Endothelial cell of umbilical vein (primary cell): ENCODE data around the gene DIPK1C. TPM values are rescaled to one million over a fixed set of nuclear protein-coding genes. Genes with fewer than 3 reads are reported as not detected.

ENCODE experiments used
- BruUV-seq: library from RNA; stranded (reverse); fragments of 400-500 nt; replicated peaks from 2 replicates; lab custom pipeline; 2021; lab: Mats Ljungman, UMichigan
- CTCF ChIA-PET: fragments of 300-600, 350-600 bp; sonication (Branson Sonifier 250); formaldehyde crosslinking; loops from one replicate; lab custom pipeline; 2021; ENCODE audit warnings: antibody characterized with exemption, inconsistent platforms; lab: Charles Lee
- POLR2A ChIA-PET: fragments of 300-600, 350-600 bp; sonication (Branson Sonifier 250); formaldehyde crosslinking; loops from one replicate; lab custom pipeline; 2021; ENCODE audit warnings: antibody characterized with exemption, inconsistent platforms; lab: Charles Lee
- DNase-seq: peaks from one replicate; pipeline ENCODE4 v3.0.0-alpha.2; 2011; ENCODE audit warnings: low read depth, low spot score
- FAIRE-seq: peaks from 2 replicates; lab custom pipeline; 2011; peaks lifted over from hg19 to GRCh38; lab: Jason Lieb, UNC
- H2AFZ ChIP-seq: 2 replicates; pipeline ENCODE4 v1.6.0; 2012; ENCODE audit warnings: low read depth, low read length, control low read depth, inconsistent platforms
- H3K27ac ChIP-seq: 2 replicates; pipeline ENCODE4 v1.5.1; 2011; ENCODE audit warnings: low read depth, mild to moderate bottlenecking, control low read depth, low read length, moderate library complexity; ENCODE audit not compliant: insufficient read depth
- H3K27me3 ChIP-seq, 2 experiments: 2 replicates each; pipeline versions ENCODE4 v1.6.0 to v1.6.1; 2011; ENCODE audit warnings: low read length in 2 of 2, mixed read lengths in 1 of 2; ENCODE audit not compliant: control insufficient read depth in 2 of 2, insufficient read depth in 2 of 2
- H3K36me3 ChIP-seq, 2 experiments: 2 replicates in 1 of 2; 3 replicates in 1 of 2; pipeline ENCODE4 v1.5.1; 2011; ENCODE audit warnings: low read length in 2 of 2, mild to moderate bottlenecking in 1 of 2, moderate library complexity in 1 of 2; ENCODE audit not compliant: control insufficient read depth in 2 of 2, insufficient read depth in 2 of 2; ENCODE audit errors: extremely low read depth in 1 of 2
- H3K4me1 ChIP-seq: 3 replicates; pipeline ENCODE4 v1.5.1; 2011; ENCODE audit warnings: mild to moderate bottlenecking, low read length; ENCODE audit not compliant: control insufficient read depth, insufficient read depth; ENCODE audit errors: extremely low read depth
- H3K4me2 ChIP-seq: 2 replicates; pipeline ENCODE4 v1.6.1; 2011; ENCODE audit warnings: low read length, control low read depth, mixed read lengths; ENCODE audit not compliant: insufficient read depth
- H3K4me3 ChIP-seq, 3 experiments: fragments of 200-600 bp in 1 of 3; sonication (generic), shearing (Covaris generic) in 1 of 3; replicated peaks in 1 of 3; 2 replicates each; pipeline ENCODE4 v1.5.1; 2011 to 2016; ENCODE audit warnings: control low read depth in 3 of 3, low read length in 3 of 3, mild to moderate bottlenecking in 2 of 3, inconsistent platforms in 1 of 3, low read depth in 1 of 3, moderate library complexity in 1 of 3; ENCODE audit not compliant: insufficient read depth in 1 of 3
- H3K79me2 ChIP-seq: 2 replicates; pipeline ENCODE4 v1.6.0; 2012; ENCODE audit warnings: low read length, inconsistent platforms; ENCODE audit not compliant: control insufficient read depth, insufficient read depth
- H3K9ac ChIP-seq: replicated peaks from 2 replicates; pipeline ENCODE3; 2011; ENCODE audit warnings: low read length, control low read depth; ENCODE audit not compliant: insufficient read depth; ENCODE audit errors: extremely low read depth
- H3K9me1 ChIP-seq: replicated peaks from 3 replicates; pipeline ENCODE4 v1.6.0; 2011; ENCODE audit warnings: mild to moderate bottlenecking, low read length; ENCODE audit not compliant: control insufficient read depth, insufficient read depth; ENCODE audit errors: extremely low read depth
- H3K9me3 ChIP-seq: replicated peaks from 2 replicates; pipeline ENCODE4 v1.5.1; 2012; ENCODE audit warnings: low read length, inconsistent platforms; ENCODE audit not compliant: control insufficient read depth, insufficient read depth
- H4K20me1 ChIP-seq: replicated peaks from 2 replicates; pipeline ENCODE3; 2011; ENCODE audit warnings: mild to moderate bottlenecking, low read length; ENCODE audit not compliant: control insufficient read depth, insufficient read depth; ENCODE audit errors: extremely low read depth
- CTCF ChIP-seq, 2 donors: IDR thresholded peaks; 1 replicate in 1 of 2; 2 replicates in 1 of 2; pipeline ENCODE4 v1.5.1; 2011; ENCODE audit warnings: low read length in 2 of 2, mild to moderate bottlenecking in 2 of 2, moderate library complexity in 2 of 2, control low read depth in 1 of 2, inconsistent platforms in 1 of 2, low read depth in 1 of 2; ENCODE audit not compliant: insufficient read depth in 1 of 2; ENCODE audit errors: extremely low read depth in 1 of 2
- EZH2 ChIP-seq: IDR thresholded peaks from 2 replicates; pipeline ENCODE4 v1.6.1; 2012; ENCODE audit warnings: borderline replicate concordance, low read depth, mild to moderate bottlenecking, moderate library complexity, low read length, inconsistent platforms; ENCODE audit not compliant: severe bottlenecking
- FOS ChIP-seq: IDR thresholded peaks from 2 replicates; pipeline ENCODE4 v1.6.1; 2011; ENCODE audit warnings: mild to moderate bottlenecking, low read length, moderate library complexity, borderline replicate concordance; ENCODE audit not compliant: insufficient read depth
- GATA2 ChIP-seq: IDR thresholded peaks from 2 replicates; pipeline ENCODE4 v1.7.0; 2011; ENCODE audit warnings: low read depth, mild to moderate bottlenecking, moderate library complexity, mixed read lengths, low read length; ENCODE audit not compliant: insufficient read length, insufficient read depth
- JUN ChIP-seq: IDR thresholded peaks from 2 replicates; pipeline ENCODE4 v1.6.1; 2011; ENCODE audit warnings: borderline replicate concordance, low read depth; ENCODE audit not compliant: insufficient read length, insufficient read depth
- MAX ChIP-seq: IDR thresholded peaks from 2 replicates; pipeline ENCODE4 v1.6.1; 2011; ENCODE audit not compliant: insufficient read depth, insufficient read length
- MYC ChIP-seq: IDR thresholded peaks from one replicate; pipeline ENCODE4 v1.6.1; 2011; ENCODE audit warnings: mild to moderate bottlenecking, low read depth, low read length
- POLR2A ChIP-seq: IDR thresholded peaks from 2 replicates; pipeline ENCODE4 v1.6.1; 2012; ENCODE audit warnings: low read depth, mild to moderate bottlenecking, control low read depth, low read length
- POLR2AphosphoS5 ChIP-seq: IDR thresholded peaks from 2 replicates; pipeline ENCODE4 v1.6.1; 2012; ENCODE audit warnings: low read depth, mild to moderate bottlenecking, control low read depth, low read length, moderate library complexity; ENCODE audit not compliant: insufficient read depth
- dilution Hi-C: fragments of 300-500 bp; cut with MboI; formaldehyde crosslinking; loops from one replicate; pipeline ENCODE4 v1.15.0; 2019; ENCODE audit warnings: low sequenced_read_pairs; ENCODE audit not compliant: extremely low pct_ligation_motif_present
- intact Hi-C: fragments of 100-400 bp; cut with micrococcal nuclease; formaldehyde crosslinking; loops from one replicate; pipeline ENCODE4 v1.10.0; 2022
- polyA plus RNA-seq, 4 experiments: library from polyadenylated mRNA; depleted of rRNA in 3 of 4; stranded (reverse) in 3 of 4; unstranded in 1 of 4; fragments of >200 nt; gene quantifications; 2 replicates each; pipeline versions ENCODE4 v1.2.1 to v1.2.3, GENCODE V29; 2011 to 2012; ENCODE audit warnings: missing spikeins in 1 of 4
- total RNA-seq: library from RNA; stranded (reverse); gene quantifications from 2 replicates; pipeline ENCODE4 v1.2.3, GENCODE V29; 2021

The DIPK1C gene
- total and polyA plus RNA-seq, 2 donors (not counting 3 experiments of a cell fraction or from before 2014, with no cell fraction given): not detected

DNA sequence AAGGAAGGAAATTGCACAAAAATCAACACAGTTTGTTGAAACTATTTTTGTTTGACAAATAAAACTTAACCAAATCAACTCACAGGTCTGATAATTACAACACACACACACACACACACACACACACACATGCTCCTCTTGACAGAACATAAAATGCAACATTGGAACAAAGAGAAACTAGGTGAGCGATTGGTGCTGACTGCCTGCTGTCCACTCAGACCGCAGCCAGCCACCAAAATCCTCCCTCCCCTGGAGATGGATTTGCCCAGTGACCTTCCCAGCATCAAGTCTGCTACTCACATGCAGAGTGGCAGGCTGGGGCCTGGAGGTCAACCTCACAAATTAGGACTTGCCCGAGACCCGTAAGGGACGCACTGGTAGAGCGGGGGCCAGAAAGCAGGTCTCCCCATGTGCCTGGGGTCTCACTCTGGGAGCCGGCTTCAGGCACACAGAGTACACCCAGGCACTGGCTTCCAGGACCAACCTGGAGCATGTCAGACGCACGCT lies 61.4 kb downstream of the DIPK1C start:
- ChIA-PET CTCF (no interaction called here), POLR2A (no interaction called here)
- Histone ChIP-seq H3K4me1 (no peaks in the 10 kb centered on the region), H3K4me2 (no peak overlapping the region), H3K9ac (no peak overlapping the region), H3K27ac (no peak overlapping the region), H3K4me3 (no peak overlapping the region), H2AFZ (no peak overlapping the region), H3K9me3 (no peaks in the 10 kb centered on the region), H3K36me3 (no peaks in the 10 kb centered on the region), H3K9me1 (no peaks in the 10 kb centered on the region), H3K27me3 (no peaks in the 10 kb centered on the region), H3K79me2 (no peaks in the 10 kb centered on the region), H4K20me1 (no peaks in the 10 kb centered on the region)
- no TSS peak for BruUV-seq
- no peak for FAIRE-seq
- no peak for TF ChIP-seq POLR2AphosphoS5
- TF ChIP-seq CTCF (IDR thresholded peaks at IDR 0.05; ENCODE audit: extremely low read depth in 1 of 2, insufficient read depth in 1 of 2, low read depth in 1 of 2, low read length in 2 of 2): no peak
- no peak for TF ChIP-seq EZH2
- TF ChIP-seq JUN: no peak
- no peak for TF ChIP-seq MYC
- TF ChIP-seq MAX: no peak
- TF ChIP-seq GATA2: no peak
- no peak for TF ChIP-seq POLR2A
- TF ChIP-seq FOS: no peak
- dilution Hi-C loops (no loop called here), intact Hi-C loops (no loop called here)
- no peak for DNase-seq
